Keratinocyte (primary cell): Measurements from ENCODE around the gene FAM240B. TPM values are rescaled to one million over a fixed set of nuclear protein-coding genes. Genes with fewer than 3 reads are reported as not detected.

Source experiments
- DNase-seq: peaks from one replicate; pipeline ENCODE4 v3.0.0-alpha.2; 2011; ENCODE audit warnings: low read depth, missing footprints, low spot score
- FAIRE-seq: peaks from 2 replicates; lab custom pipeline; 2011; peaks lifted over from hg19 to GRCh38; lab: Jason Lieb, UNC
- H2AFZ ChIP-seq: 2 replicates; pipeline ENCODE4 v1.6.0; 2012; ENCODE audit warnings: low read length, control low read depth, inconsistent platforms; ENCODE audit not compliant: control insufficient read depth
- H3K27ac ChIP-seq: 2 replicates; pipeline ENCODE4 v1.5.1; 2011; ENCODE audit warnings: low read length; ENCODE audit not compliant: control insufficient read depth, insufficient read depth
- H3K27me3 ChIP-seq: 3 replicates; pipeline ENCODE4 v1.6.0; 2011; ENCODE audit warnings: low read length; ENCODE audit not compliant: control insufficient read depth, insufficient read depth; ENCODE audit errors: extremely low read depth
- H3K36me3 ChIP-seq, 2 experiments: 2 replicates in 1 of 2; 3 replicates in 1 of 2; pipeline ENCODE4 v1.5.1; 2011; ENCODE audit warnings: low read length in 2 of 2, mild to moderate bottlenecking in 1 of 2; ENCODE audit not compliant: control insufficient read depth in 2 of 2, insufficient read depth in 2 of 2; ENCODE audit errors: extremely low read depth in 1 of 2
- H3K4me1 ChIP-seq: 3 replicates; pipeline ENCODE4 v1.5.1; 2011; ENCODE audit warnings: low read length; ENCODE audit not compliant: control insufficient read depth, insufficient read depth; ENCODE audit errors: extremely low read depth
- H3K4me2 ChIP-seq: 3 replicates; pipeline ENCODE4 v1.6.0; 2011; ENCODE audit warnings: low read depth, low read length; ENCODE audit not compliant: control insufficient read depth, insufficient read depth; ENCODE audit errors: extremely low read depth
- H3K4me3 ChIP-seq, 3 experiments: fragments of 200-600 bp in 1 of 3; sonication (generic) in 1 of 3; 2 replicates in 2 of 3; 3 replicates in 1 of 3; pipeline ENCODE4 v1.5.1; 2011 to 2016; ENCODE audit warnings: low read length in 3 of 3, mild to moderate bottlenecking in 3 of 3, control low read depth in 2 of 3, inconsistent platforms in 1 of 3, low read depth in 1 of 3, mixed read lengths in 1 of 3, mixed run types in 1 of 3, moderate library complexity in 1 of 3; ENCODE audit not compliant: control insufficient read depth in 2 of 3, insufficient read depth in 2 of 3; ENCODE audit errors: extremely low read depth in 1 of 3
- H3K79me2 ChIP-seq: 2 replicates; pipeline ENCODE4 v1.6.0; 2012; ENCODE audit warnings: low read length; ENCODE audit not compliant: control insufficient read depth, insufficient read depth
- H3K9ac ChIP-seq: 3 replicates; pipeline ENCODE4 v1.6.0; 2011; ENCODE audit warnings: low read length; ENCODE audit not compliant: control insufficient read depth, insufficient read depth; ENCODE audit errors: extremely low read depth
- H3K9me1 ChIP-seq: 3 replicates; pipeline ENCODE4 v1.6.0; 2011; ENCODE audit warnings: low read length; ENCODE audit not compliant: control insufficient read depth, insufficient read depth; ENCODE audit errors: extremely low read depth
- H3K9me3 ChIP-seq: 2 replicates; pipeline ENCODE4 v1.5.1; 2012; ENCODE audit warnings: low read depth, low read length; ENCODE audit not compliant: control insufficient read depth
- H4K20me1 ChIP-seq: 3 replicates; pipeline ENCODE4 v1.6.0; 2011; ENCODE audit warnings: low read length; ENCODE audit not compliant: control insufficient read depth, insufficient read depth; ENCODE audit errors: extremely low read depth
- EZH2 ChIP-seq: IDR thresholded peaks from one replicate; pipeline ENCODE4 v1.6.1; 2012; ENCODE audit warnings: inconsistent platforms, mild to moderate bottlenecking, low read length, moderate library complexity
- dilution Hi-C: fragments of 300-500 bp; cut with MboI; formaldehyde crosslinking; loops from one replicate; pipeline ENCODE4 v1.7.0; 2020; ENCODE audit warnings: low sequenced_read_pairs; ENCODE audit not compliant: extremely low pct_ligation_motif_present
- polyA plus RNA-seq, 5 experiments: library from polyadenylated mRNA; depleted of rRNA in 3 of 5; stranded (reverse) in 3 of 5; stranded (forward) in 1 of 5; unstranded in 1 of 5; fragments of >200 nt; gene quantifications; 1 replicate in 1 of 5; 2 replicates in 3 of 5; 3 replicates in 1 of 5; pipeline versions ENCODE4 v1.2.1 to v1.2.3, GENCODE V29; 2011 to 2012; ENCODE audit warnings: missing spikeins in 2 of 5, low read depth in 1 of 5, low replicate concordance in 1 of 5
- TF ChIP-seq, protein P1 (sequence below), 3 experiments: IDR thresholded peaks in 1 of 3; conservative IDR thresholded peaks in 1 of 3; optimal IDR thresholded peaks in 1 of 3; 2 replicates in 2 of 3; 3 replicates in 1 of 3; pipeline versions ENCODE3 to v1.5.1; 2011; ENCODE audit warnings: low read length in 3 of 3, mild to moderate bottlenecking in 3 of 3, moderate library complexity in 2 of 3, control low read depth in 1 of 3, inconsistent platforms in 1 of 3; ENCODE audit not compliant: insufficient read depth in 2 of 3; ENCODE audit errors: extremely low read depth in 1 of 3

The FAM240B gene
- polyA plus RNA-seq, 1 donor (not counting 4 experiments of a cell fraction or from before 2014, with no cell fraction given), result not detected

GRCh38 chr9:38733503-38733902 is 13.6 kb upstream of the FAM240B start:
- H3K4me1 ChIP-seq, result no peaks in the 10 kb centered on the region
- H3K27me3 ChIP-seq, result no peaks in the 10 kb centered on the region
- no peak overlapping the region for H3K4me3 ChIP-seq
- no peak for TF ChIP-seq EZH2
- TF ChIP-seq, protein P1, sequence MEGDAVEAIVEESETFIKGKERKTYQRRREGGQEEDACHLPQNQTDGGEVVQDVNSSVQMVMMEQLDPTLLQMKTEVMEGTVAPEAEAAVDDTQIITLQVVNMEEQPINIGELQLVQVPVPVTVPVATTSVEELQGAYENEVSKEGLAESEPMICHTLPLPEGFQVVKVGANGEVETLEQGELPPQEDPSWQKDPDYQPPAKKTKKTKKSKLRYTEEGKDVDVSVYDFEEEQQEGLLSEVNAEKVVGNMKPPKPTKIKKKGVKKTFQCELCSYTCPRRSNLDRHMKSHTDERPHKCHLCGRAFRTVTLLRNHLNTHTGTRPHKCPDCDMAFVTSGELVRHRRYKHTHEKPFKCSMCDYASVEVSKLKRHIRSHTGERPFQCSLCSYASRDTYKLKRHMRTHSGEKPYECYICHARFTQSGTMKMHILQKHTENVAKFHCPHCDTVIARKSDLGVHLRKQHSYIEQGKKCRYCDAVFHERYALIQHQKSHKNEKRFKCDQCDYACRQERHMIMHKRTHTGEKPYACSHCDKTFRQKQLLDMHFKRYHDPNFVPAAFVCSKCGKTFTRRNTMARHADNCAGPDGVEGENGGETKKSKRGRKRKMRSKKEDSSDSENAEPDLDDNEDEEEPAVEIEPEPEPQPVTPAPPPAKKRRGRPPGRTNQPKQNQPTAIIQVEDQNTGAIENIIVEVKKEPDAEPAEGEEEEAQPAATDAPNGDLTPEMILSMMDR (optimal IDR thresholded peaks at IDR 0.05 in 1 of 3, IDR thresholded peaks at IDR 0.05 in 1 of 3, conservative IDR thresholded peaks at IDR 0.05 in 1 of 3; ENCODE audit: extremely low read depth in 1 of 3, insufficient read depth in 2 of 3, low read length in 3 of 3), result no peak
- dilution Hi-C loops, result no loop called here
- H3K27ac ChIP-seq, result no peak overlapping the region
- no peaks in the 10 kb centered on the region for H3K79me2 ChIP-seq
- FAIRE-seq, result no peak
- no peaks in the 10 kb centered on the region for H3K36me3 ChIP-seq
- H3K9me3 ChIP-seq, result peaks cover 2% of the 10 kb centered on the region
- no peak for DNase-seq
- H2AFZ ChIP-seq, result no peak overlapping the region
- no peaks in the 10 kb centered on the region for H3K9me1 ChIP-seq
- no peak overlapping the region for H3K4me2 ChIP-seq
- no peaks in the 10 kb centered on the region for H4K20me1 ChIP-seq
- no peak overlapping the region for H3K9ac ChIP-seq

GRCh38 chr9:38732885-38733284 is 13.0 kb upstream of the FAM240B start:
- Histone ChIP-seq H4K20me1 (no peaks in the 10 kb centered on the region), H3K4me3 (no peak overlapping the region), H3K4me1 (no peaks in the 10 kb centered on the region), H3K9me3 (peaks cover 2% of the 10 kb centered on the region), H3K9me1 (no peaks in the 10 kb centered on the region), H3K36me3 (no peaks in the 10 kb centered on the region), H3K79me2 (no peaks in the 10 kb centered on the region), H3K27me3 (no peaks in the 10 kb centered on the region), H2AFZ (no peak overlapping the region), H3K27ac (no peak overlapping the region), H3K9ac (no peak overlapping the region), H3K4me2 (no peak overlapping the region)
- DNase-seq, result no peak
- no peak for FAIRE-seq
- dilution Hi-C loops, result no loop called here
- TF ChIP-seq, protein P1 (optimal IDR thresholded peaks at IDR 0.05 in 1 of 3, IDR thresholded peaks at IDR 0.05 in 1 of 3, conservative IDR thresholded peaks at IDR 0.05 in 1 of 3; ENCODE audit: extremely low read depth in 1 of 3, insufficient read depth in 2 of 3, low read length in 3 of 3), result no peak
- TF ChIP-seq EZH2, result no peak
